Keratinocyte (primary cell): ENCODE data around the gene ZNF605. TPM values are rescaled to one million over a fixed set of nuclear protein-coding genes. Genes with fewer than 3 reads are reported as not detected.

ENCODE experiments used
- DNase-seq: peaks from one replicate; pipeline ENCODE4 v3.0.0-alpha.2; 2011; ENCODE audit warnings: low read depth, missing footprints, low spot score
- FAIRE-seq: peaks from 2 replicates; lab custom pipeline; 2011; peaks lifted over from hg19 to GRCh38; lab: Jason Lieb, UNC
- H2AFZ ChIP-seq: 2 replicates; pipeline ENCODE4 v1.6.0; 2012; ENCODE audit warnings: low read length, control low read depth, inconsistent platforms; ENCODE audit not compliant: control insufficient read depth
- H3K27ac ChIP-seq: 2 replicates; pipeline ENCODE4 v1.5.1; 2011; ENCODE audit warnings: low read length; ENCODE audit not compliant: control insufficient read depth, insufficient read depth
- H3K27me3 ChIP-seq: 3 replicates; pipeline ENCODE4 v1.6.0; 2011; ENCODE audit warnings: low read length; ENCODE audit not compliant: control insufficient read depth, insufficient read depth; ENCODE audit errors: extremely low read depth
- H3K36me3 ChIP-seq, 2 experiments: 2 replicates in 1 of 2; 3 replicates in 1 of 2; pipeline ENCODE4 v1.5.1; 2011; ENCODE audit warnings: low read length in 2 of 2, mild to moderate bottlenecking in 1 of 2; ENCODE audit not compliant: control insufficient read depth in 2 of 2, insufficient read depth in 2 of 2; ENCODE audit errors: extremely low read depth in 1 of 2
- H3K4me1 ChIP-seq: 3 replicates; pipeline ENCODE4 v1.5.1; 2011; ENCODE audit warnings: low read length; ENCODE audit not compliant: control insufficient read depth, insufficient read depth; ENCODE audit errors: extremely low read depth
- H3K4me2 ChIP-seq: 3 replicates; pipeline ENCODE4 v1.6.0; 2011; ENCODE audit warnings: low read depth, low read length; ENCODE audit not compliant: control insufficient read depth, insufficient read depth; ENCODE audit errors: extremely low read depth
- H3K4me3 ChIP-seq, 3 experiments: fragments of 200-600 bp in 1 of 3; sonication (generic) in 1 of 3; 2 replicates in 2 of 3; 3 replicates in 1 of 3; pipeline ENCODE4 v1.5.1; 2011 to 2016; ENCODE audit warnings: low read length in 3 of 3, mild to moderate bottlenecking in 3 of 3, control low read depth in 2 of 3, inconsistent platforms in 1 of 3, low read depth in 1 of 3, mixed read lengths in 1 of 3, mixed run types in 1 of 3, moderate library complexity in 1 of 3; ENCODE audit not compliant: control insufficient read depth in 2 of 3, insufficient read depth in 2 of 3; ENCODE audit errors: extremely low read depth in 1 of 3
- H3K79me2 ChIP-seq: 2 replicates; pipeline ENCODE4 v1.6.0; 2012; ENCODE audit warnings: low read length; ENCODE audit not compliant: control insufficient read depth, insufficient read depth
- H3K9ac ChIP-seq: 3 replicates; pipeline ENCODE4 v1.6.0; 2011; ENCODE audit warnings: low read length; ENCODE audit not compliant: control insufficient read depth, insufficient read depth; ENCODE audit errors: extremely low read depth
- H3K9me1 ChIP-seq: 3 replicates; pipeline ENCODE4 v1.6.0; 2011; ENCODE audit warnings: low read length; ENCODE audit not compliant: control insufficient read depth, insufficient read depth; ENCODE audit errors: extremely low read depth
- H3K9me3 ChIP-seq: 2 replicates; pipeline ENCODE4 v1.5.1; 2012; ENCODE audit warnings: low read depth, low read length; ENCODE audit not compliant: control insufficient read depth
- H4K20me1 ChIP-seq: 3 replicates; pipeline ENCODE4 v1.6.0; 2011; ENCODE audit warnings: low read length; ENCODE audit not compliant: control insufficient read depth, insufficient read depth; ENCODE audit errors: extremely low read depth
- CTCF ChIP-seq, 3 experiments: IDR thresholded peaks in 1 of 3; conservative IDR thresholded peaks in 1 of 3; optimal IDR thresholded peaks in 1 of 3; 2 replicates in 2 of 3; 3 replicates in 1 of 3; pipeline versions ENCODE3 to v1.5.1; 2011; ENCODE audit warnings: low read length in 3 of 3, mild to moderate bottlenecking in 3 of 3, moderate library complexity in 2 of 3, control low read depth in 1 of 3, inconsistent platforms in 1 of 3; ENCODE audit not compliant: insufficient read depth in 2 of 3; ENCODE audit errors: extremely low read depth in 1 of 3
- EZH2 ChIP-seq: IDR thresholded peaks from one replicate; pipeline ENCODE4 v1.6.1; 2012; ENCODE audit warnings: inconsistent platforms, mild to moderate bottlenecking, low read length, moderate library complexity
- dilution Hi-C: fragments of 300-500 bp; cut with MboI; formaldehyde crosslinking; loops from one replicate; pipeline ENCODE4 v1.7.0; 2020; ENCODE audit warnings: low sequenced_read_pairs; ENCODE audit not compliant: extremely low pct_ligation_motif_present
- polyA plus RNA-seq, 5 experiments: library from polyadenylated mRNA; depleted of rRNA in 3 of 5; stranded (reverse) in 3 of 5; stranded (forward) in 1 of 5; unstranded in 1 of 5; fragments of >200 nt; gene quantifications; 1 replicate in 1 of 5; 2 replicates in 3 of 5; 3 replicates in 1 of 5; pipeline versions ENCODE4 v1.2.1 to v1.2.3, GENCODE V29; 2011 to 2012; ENCODE audit warnings: missing spikeins in 2 of 5, low read depth in 1 of 5, low replicate concordance in 1 of 5

ZNF605 gene
- polyA plus RNA-seq, 1 donor (not counting 4 experiments of a cell fraction or from before 2014, with no cell fraction given) = 12.5 TPM

DNA sequence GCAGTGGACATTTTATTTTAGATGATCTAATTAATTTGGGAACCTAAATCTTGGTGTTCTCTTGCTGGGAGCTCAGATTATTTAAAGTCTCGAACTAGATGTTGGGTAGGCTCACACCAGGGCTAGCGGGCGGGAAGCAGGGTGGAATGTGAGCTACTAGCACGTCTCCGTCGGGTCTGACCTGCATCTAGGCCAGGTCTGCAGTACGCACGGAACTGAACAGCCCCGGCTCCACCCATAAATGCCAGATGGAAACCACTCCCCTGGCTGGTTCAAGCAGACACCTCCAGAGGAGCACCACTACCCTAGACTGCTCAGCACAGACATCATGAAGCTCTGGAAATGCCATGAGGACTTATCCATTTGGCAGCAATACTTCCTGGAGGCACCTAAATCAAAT is 10.3 kb downstream of the ZNF605 start:
- dilution Hi-C loops = no loop called here
- Histone ChIP-seq H3K4me3 (no peak overlapping the region), H3K36me3 (peaks cover 20 to 29% of the 10 kb centered on the region in 2 experiments), H3K79me2 (peaks cover 15% of the 10 kb centered on the region), H3K9me3 (peaks cover 34% of the 10 kb centered on the region), H4K20me1 (no peaks in the 10 kb centered on the region), H2AFZ (no peak overlapping the region), H3K9me1 (no peaks in the 10 kb centered on the region), H3K27me3 (no peaks in the 10 kb centered on the region), H3K4me1 (no peaks in the 10 kb centered on the region), H3K4me2 (no peak overlapping the region), H3K9ac (no peak overlapping the region), H3K27ac (no peak overlapping the region)
- DNase-seq (no peak), FAIRE-seq (no peak)
- TF ChIP-seq EZH2 (no peak), CTCF (optimal IDR thresholded peaks at IDR 0.05 in 1 of 3, IDR thresholded peaks at IDR 0.05 in 1 of 3, conservative IDR thresholded peaks at IDR 0.05 in 1 of 3; ENCODE audit: extremely low read depth in 1 of 3, insufficient read depth in 2 of 3, low read length in 3 of 3) (no peak)

DNA sequence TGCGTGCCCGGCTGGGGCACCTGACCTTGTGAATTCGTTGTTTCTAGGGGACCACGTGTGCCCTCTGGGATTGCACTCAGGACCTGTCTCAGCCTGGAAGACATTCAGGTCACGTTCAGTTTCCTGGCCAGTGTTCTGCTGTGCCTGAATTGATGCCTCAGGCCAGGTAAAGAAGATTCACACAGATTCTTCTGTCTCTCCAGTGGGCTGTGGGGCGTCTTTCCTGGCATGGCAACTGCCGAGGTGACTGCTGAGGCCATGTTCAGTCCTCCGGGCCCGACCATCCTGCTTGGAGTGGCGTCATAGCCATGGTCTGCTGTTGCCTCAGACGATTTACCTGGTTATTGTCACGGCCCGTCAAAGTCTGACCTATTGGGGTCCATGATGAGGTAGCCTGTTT is 13.5 kb downstream of the ZNF605 start:
- dilution Hi-C loops = no loop called here
- peaks cover 27% of the 10 kb centered on the region for H3K9me3 ChIP-seq
- H4K20me1 ChIP-seq = no peaks in the 10 kb centered on the region
- no peaks in the 10 kb centered on the region for H3K4me1 ChIP-seq
- H3K79me2 ChIP-seq = no peaks in the 10 kb centered on the region
- H3K27me3 ChIP-seq = no peaks in the 10 kb centered on the region
- peaks cover 16 to 29% of the 10 kb centered on the region in 2 experiments for H3K36me3 ChIP-seq
- H3K4me3 ChIP-seq = no peak overlapping the region
- no peak overlapping the region for H3K4me2 ChIP-seq
- no peaks in the 10 kb centered on the region for H3K9me1 ChIP-seq
- H2AFZ ChIP-seq = no peak overlapping the region
- FAIRE-seq (no peak), DNase-seq (no peak)
- H3K9ac ChIP-seq = no peak overlapping the region
- H3K27ac ChIP-seq = no peak overlapping the region
- no peak for TF ChIP-seq CTCF (optimal IDR thresholded peaks at IDR 0.05 in 1 of 3, IDR thresholded peaks at IDR 0.05 in 1 of 3, conservative IDR thresholded peaks at IDR 0.05 in 1 of 3; ENCODE audit: extremely low read depth in 1 of 3, insufficient read depth in 2 of 3, low read length in 3 of 3)
- TF ChIP-seq EZH2 = no peak
